ENCODE results near the gene CXCL1. TPM values are rescaled to one million over a fixed set of nuclear protein-coding genes. Genes with fewer than 3 reads are reported as not detected.

Gene CXCL1
- total RNA-seq (10 to 100 TPM in 1 of 7 donors, 1 to 10 TPM in 4, under 1 TPM in 2; 0.40 to 28.5 (median 1.5) TPM), polyA plus RNA-seq (1 to 10 TPM; 1.4 to 8.2 TPM)
- long read RNA-seq, donor 1 = 0 reads
- long read RNA-seq, donor 2 = 0 reads
- long read RNA-seq, donor 3, partial matches to known transcripts = 0 of 3 reads
- long read RNA-seq, donor 3, other reads (novel, unspliced or antisense) = 0 of 3 reads

- H3K27me3 ChIP-seq = no peaks in the 10 kb centered on the region
- H3K27ac ChIP-seq = no peak within 1 kb of the TSS
- H3K4me1 ChIP-seq (ENCODE audit: insufficient read depth) = peaks cover 4% of the 10 kb centered on the region
- H3K9me3 ChIP-seq = no peaks in the 10 kb centered on the region
- WGBS, 3 donors = 9 to 13% (median 10%) methylated on average over 44 to 61 of the region's 61 CpGs
- peak within 1 kb of the TSS; percentile 43 for H3K4me3 ChIP-seq
- TF ChIP-seq EP300 (IDR thresholded peaks at IDR 0.05) (no peak), POLR2A (IDR thresholded peaks at IDR 0.05) (no peak), CTCF (IDR thresholded peaks at IDR 0.05) (no peak)
- no peaks in the 10 kb centered on the region for H3K36me3 ChIP-seq
- intact Hi-C loops (cut with DNase I) = no loop called here
- DNase-seq = peak in 3 of 5 donors; percentile 18 to 42 (median 28)
These were observed at the start of gene CXCL1 for GRCh38 chr4:73869130-73870055. Gene CXCL1, plus strand, starts transcription at chr4:73869393. Its CDS starts 78 bp downstream, at chr4:73869471.

GRCh38 chr4:73821325-73821724, 47.9 kb upstream of the CXCL1 start:
- 85 to 90% (median 86%) methylated on average over 4 of the region's 4 CpGs for WGBS, 3 donors
- no peaks in the 10 kb centered on the region for H3K9me3 ChIP-seq
- intact Hi-C loops (cut with DNase I) = no loop called here
- H3K27ac ChIP-seq = no peak overlapping the region
- H3K36me3 ChIP-seq = no peaks in the 10 kb centered on the region
- H3K27me3 ChIP-seq = no peaks in the 10 kb centered on the region
- DNase-seq = no peak
- H3K4me3 ChIP-seq = no peak overlapping the region
- H3K4me1 ChIP-seq (ENCODE audit: insufficient read depth) = no peaks in the 10 kb centered on the region
- TF ChIP-seq CTCF (IDR thresholded peaks at IDR 0.05) = no peak
- TF ChIP-seq POLR2A (IDR thresholded peaks at IDR 0.05) = no peak
- no peak for TF ChIP-seq EP300 (IDR thresholded peaks at IDR 0.05)

GRCh38 chr4:73822389-73822788, 46.8 kb upstream of the CXCL1 start:
- Histone ChIP-seq H3K4me1 (ENCODE audit: insufficient read depth) (no peaks in the 10 kb centered on the region), H3K9me3 (no peaks in the 10 kb centered on the region), H3K4me3 (no peak overlapping the region), H3K27ac (no peak overlapping the region), H3K27me3 (no peaks in the 10 kb centered on the region), H3K36me3 (no peaks in the 10 kb centered on the region)
- DNase-seq = no peak
- intact Hi-C loops (cut with DNase I) = no loop called here
- 73 to 83% (median 81%) methylated on average over 3 of the region's 3 CpGs for WGBS, 3 donors
- TF ChIP-seq POLR2A (IDR thresholded peaks at IDR 0.05) (no peak), CTCF (IDR thresholded peaks at IDR 0.05) (no peak)

GRCh38 chr4:73822812-73823504, 46.2 kb upstream of the CXCL1 start:
- Histone ChIP-seq H3K9me3 (no peaks in the 10 kb centered on the region), H3K36me3 (no peaks in the 10 kb centered on the region), H3K4me3 (no peak overlapping the region), H3K27ac (no peak overlapping the region), H3K27me3 (no peaks in the 10 kb centered on the region), H3K4me1 (ENCODE audit: insufficient read depth) (no peaks in the 10 kb centered on the region)
- no peak for DNase-seq
- intact Hi-C loops (cut with DNase I) = no loop called here
- TF ChIP-seq CTCF (IDR thresholded peaks at IDR 0.05) = no peak
- TF ChIP-seq POLR2A (IDR thresholded peaks at IDR 0.05) = no peak
- TF ChIP-seq EP300 (IDR thresholded peaks at IDR 0.05) = no peak

Data from ovary (tissue), 10 donors.